Measurements from ENCODE around the gene WNK1. TPM values are rescaled to one million over a fixed set of nuclear protein-coding genes. Genes with fewer than 3 reads are reported as not detected.
"Not testable (repeated sequence)": the region's sequence is repeated elsewhere in the genome, so short reads cannot be mapped to it uniquely, and the experiment has no call there.

WNK1 gene
- total and polyA plus RNA-seq, 2 donors = 71.0 to 155 TPM

- 78% methylated on average over 3 of the region's 3 CpGs for WGBS
- no peaks in the 10 kb centered on the region for H3K4me1 ChIP-seq (ENCODE audit: insufficient read depth)
- no peak for DNase-seq (ENCODE audit: extremely low spot score)
- no peak overlapping the region for H3K27ac ChIP-seq (ENCODE audit: low read depth)
- no peak overlapping the region for H3K4me3 ChIP-seq (ENCODE audit: low read depth, low read length)
- H3K36me3 ChIP-seq (ENCODE audit: insufficient read depth) = no peaks in the 10 kb centered on the region
These were observed 52.7 kb downstream of the WNK1 start for GRCh38 chr12:805022-805632.

GRCh38 chr12:806200-806791 is 53.9 kb downstream of the WNK1 start:
- Histone ChIP-seq H3K4me1 (ENCODE audit: insufficient read depth) (no peaks in the 10 kb centered on the region), H3K4me3 (ENCODE audit: low read depth, low read length) (no peak overlapping the region), H3K27ac (ENCODE audit: low read depth) (no peak overlapping the region)

GRCh38 chr12:807041-807735 is 54.8 kb downstream of the WNK1 start:
- 67% methylated on average over 2 of the region's 2 CpGs for WGBS
- DNase-seq (ENCODE audit: extremely low spot score) = no peak
- H3K4me1 ChIP-seq (ENCODE audit: insufficient read depth) = no peaks in the 10 kb centered on the region
- H3K36me3 ChIP-seq (ENCODE audit: insufficient read depth) = no peaks in the 10 kb centered on the region
- H3K27ac ChIP-seq (ENCODE audit: low read depth) = no peak overlapping the region
- no peak overlapping the region for H3K4me3 ChIP-seq (ENCODE audit: low read depth, low read length)

More at GRCh38 chr12:806200-806791, 53.9 kb downstream of the WNK1 start:
- 37% methylated on average over 3 of the region's 3 CpGs for WGBS
- no peaks in the 10 kb centered on the region for H3K36me3 ChIP-seq (ENCODE audit: insufficient read depth)
- no peak for DNase-seq (ENCODE audit: extremely low spot score)

- WGBS = 71% methylated on average over 4 of the region's 4 CpGs
- H3K4me1 ChIP-seq (ENCODE audit: insufficient read depth) = no peaks in the 10 kb centered on the region
- H3K4me3 ChIP-seq (ENCODE audit: low read depth, low read length) = no peak overlapping the region
- H3K27ac ChIP-seq (ENCODE audit: low read depth) = no peak overlapping the region
- no peak for DNase-seq (ENCODE audit: extremely low spot score)
- H3K36me3 ChIP-seq (ENCODE audit: insufficient read depth) = no peaks in the 10 kb centered on the region
These were observed 57.7 kb downstream of the WNK1 start for GRCh38 chr12:810116-810515.

GRCh38 chr12:810671-811415 is 58.5 kb downstream of the WNK1 start:
- Histone ChIP-seq H3K27ac (ENCODE audit: low read depth) (no peak overlapping the region), H3K4me3 (ENCODE audit: low read depth, low read length) (no peak overlapping the region), H3K4me1 (ENCODE audit: insufficient read depth) (no peaks in the 10 kb centered on the region), H3K36me3 (ENCODE audit: insufficient read depth) (no peaks in the 10 kb centered on the region)
- DNase-seq (ENCODE audit: extremely low spot score) = no peak
- 55% methylated on average over 5 of the region's 5 CpGs for WGBS

- no peak overlapping the region for H3K27ac ChIP-seq (ENCODE audit: low read depth)
- WGBS = 94% methylated on average over 2 of the region's 2 CpGs
- no peak for DNase-seq (ENCODE audit: extremely low spot score)
- H3K4me3 ChIP-seq (ENCODE audit: low read depth, low read length) = no peak overlapping the region
- H3K4me1 ChIP-seq (ENCODE audit: insufficient read depth) = no peaks in the 10 kb centered on the region
- no peaks in the 10 kb centered on the region for H3K36me3 ChIP-seq (ENCODE audit: insufficient read depth)
These were observed 60.6 kb downstream of the WNK1 start for GRCh38 chr12:812950-813349.

- not testable (repeated sequence) for H3K27ac ChIP-seq (ENCODE audit: low read depth); DNase-seq (ENCODE audit: extremely low spot score); H3K4me1 ChIP-seq (ENCODE audit: insufficient read depth); H3K36me3 ChIP-seq (ENCODE audit: insufficient read depth); H3K4me3 ChIP-seq (ENCODE audit: low read depth, low read length)
- 83% methylated on average over 9 of the region's 9 CpGs for WGBS
These were observed 65.1 kb downstream of the WNK1 start for GRCh38 chr12:817456-817855.

GRCh38 chr12:817941-818600 is 65.7 kb downstream of the WNK1 start:
- Histone ChIP-seq H3K4me1 (ENCODE audit: insufficient read depth) (no peaks in the 10 kb centered on the region), H3K36me3 (ENCODE audit: insufficient read depth) (no peaks in the 10 kb centered on the region), H3K27ac (ENCODE audit: low read depth) (no peak overlapping the region), H3K4me3 (ENCODE audit: low read depth, low read length) (no peak overlapping the region)
- 79% methylated on average over 3 of the region's 3 CpGs for WGBS
- DNase-seq (ENCODE audit: extremely low spot score) = no peak

- no peak for DNase-seq (ENCODE audit: extremely low spot score)
- no peak overlapping the region for H3K4me3 ChIP-seq (ENCODE audit: low read depth, low read length)
- 58% methylated on average over 5 of the region's 5 CpGs for WGBS
- no peak overlapping the region for H3K27ac ChIP-seq (ENCODE audit: low read depth)
- H3K4me1 ChIP-seq (ENCODE audit: insufficient read depth) = no peaks in the 10 kb centered on the region
- H3K36me3 ChIP-seq (ENCODE audit: insufficient read depth) = no peaks in the 10 kb centered on the region
These were observed 66.4 kb downstream of the WNK1 start for GRCh38 chr12:818733-819132.

GRCh38 chr12:820336-820735 is 68.0 kb downstream of the WNK1 start:
- no peak for DNase-seq (ENCODE audit: extremely low spot score)
- H3K4me1 ChIP-seq (ENCODE audit: insufficient read depth) = no peaks in the 10 kb centered on the region
- no peak overlapping the region for H3K4me3 ChIP-seq (ENCODE audit: low read depth, low read length)
- H3K36me3 ChIP-seq (ENCODE audit: insufficient read depth) = no peaks in the 10 kb centered on the region
- H3K27ac ChIP-seq (ENCODE audit: low read depth) = no peak overlapping the region
- 100% methylated on average over 1 of the region's 1 CpG for WGBS

GRCh38 chr12:823028-823698 is 70.8 kb downstream of the WNK1 start:
- no peak for DNase-seq (ENCODE audit: extremely low spot score)
- WGBS = 93% methylated on average over 2 of the region's 2 CpGs
- Histone ChIP-seq H3K27ac (ENCODE audit: low read depth) (no peak overlapping the region), H3K4me1 (ENCODE audit: insufficient read depth) (no peaks in the 10 kb centered on the region), H3K36me3 (ENCODE audit: insufficient read depth) (no peaks in the 10 kb centered on the region), H3K4me3 (ENCODE audit: low read depth, low read length) (no peak overlapping the region)

GRCh38 chr12:826331-826730 is 74.0 kb downstream of the WNK1 start:
- Histone ChIP-seq H3K27ac (ENCODE audit: low read depth) (no peak overlapping the region), H3K4me3 (ENCODE audit: low read depth, low read length) (no peak overlapping the region), H3K36me3 (ENCODE audit: insufficient read depth) (no peaks in the 10 kb centered on the region), H3K4me1 (ENCODE audit: insufficient read depth) (no peaks in the 10 kb centered on the region)
- WGBS = 100% methylated on average over 1 of the region's 1 CpG
- no peak for DNase-seq (ENCODE audit: extremely low spot score)
